GM12892 (cell line): Measurements from ENCODE around the gene LRRC31. TPM values are rescaled to one million over a fixed set of nuclear protein-coding genes. Genes with fewer than 3 reads are reported as not detected.

Experiments
- DNase-seq: peaks from one replicate; pipeline ENCODE4 v3.0.0; 2011; ENCODE audit not compliant: insufficient read length
- FAIRE-seq: peaks from 2 replicates; lab custom pipeline; 2011; peaks lifted over from hg19 to GRCh38; lab: Jason Lieb, UNC
- POLR2A ChIP-seq: IDR thresholded peaks from 2 replicates; pipeline ENCODE4 v1.6.1; 2011; ENCODE audit warnings: low read depth, low read length, control low read depth
- POLR2AphosphoS5 ChIP-seq: IDR thresholded peaks from 2 replicates; pipeline ENCODE4 v1.6.1; 2011; ENCODE audit warnings: low read depth, low read length, control low read depth
- TAF1 ChIP-seq: IDR thresholded peaks from 2 replicates; pipeline ENCODE4 v1.6.1; 2011; ENCODE audit warnings: low read depth, mild to moderate bottlenecking, control low read depth, low read length, borderline replicate concordance
- polyA plus RNA-seq: library from polyadenylated mRNA; unstranded; fragments of >200 nt; gene quantifications from one replicate; pipeline ENCODE4 v1.2.1, GENCODE V29; 2012; ENCODE audit warnings: missing spikeins, inconsistent platforms; ENCODE audit not compliant: missing spikeins

Gene LRRC31
- not detected for polyA plus RNA-seq

- DNase-seq (no peak), FAIRE-seq (no peak)
- TF ChIP-seq POLR2A: no peak
- TF ChIP-seq POLR2AphosphoS5: no peak
- TF ChIP-seq TAF1: no peak
These were observed at the start of gene LRRC31 for GRCh38 chr3:169869484-169870220. TSS of gene LRRC31 (minus strand) at chr3:169869935. CDS start at chr3:169869807, 128 bp downstream.

- FAIRE-seq (no peak), DNase-seq (no peak)
- no peak for TF ChIP-seq POLR2AphosphoS5
- no peak for TF ChIP-seq TAF1
- no peak for TF ChIP-seq POLR2A
These were observed 44.6 kb upstream of the LRRC31 start for GRCh38 chr3:169914321-169914720.

- TF ChIP-seq TAF1 (no peak), POLR2A (no peak), POLR2AphosphoS5 (no peak)
- DNase-seq (no peak), FAIRE-seq (no peak)
These were observed 43.6 kb upstream of the LRRC31 start for GRCh38 chr3:169913323-169913722.

- FAIRE-seq (no peak), DNase-seq (no peak)
- no peak for TF ChIP-seq POLR2AphosphoS5
- no peak for TF ChIP-seq POLR2A
- no peak for TF ChIP-seq TAF1
These were observed 41.5 kb upstream of the LRRC31 start, which contains the start of gene SAMD7 for GRCh38 chr3:169911272-169911671. TSS of gene SAMD7 (plus strand) at chr3:169911572. CDS start at chr3:169919499, 7,927 bp downstream.

- DNase-seq: no peak
- FAIRE-seq: no peak
- TF ChIP-seq POLR2A (no peak), TAF1 (no peak), POLR2AphosphoS5 (no peak)
These were observed 38.2 kb upstream of the LRRC31 start for GRCh38 chr3:169907944-169908343.

- DNase-seq (no peak), FAIRE-seq (no peak)
- TF ChIP-seq TAF1: no peak
- no peak for TF ChIP-seq POLR2AphosphoS5
- TF ChIP-seq POLR2A: no peak
These were observed 37.7 kb upstream of the LRRC31 start for GRCh38 chr3:169907476-169907875.

GRCh38 chr3:169905404-169905803 lies 35.7 kb upstream of the LRRC31 start:
- DNase-seq (no peak), FAIRE-seq (no peak)
- TF ChIP-seq POLR2AphosphoS5: no peak

- TF ChIP-seq TAF1 (no peak), POLR2A (no peak), POLR2AphosphoS5 (no peak)
- FAIRE-seq (no peak), DNase-seq (no peak)
These were observed 31.7 kb upstream of the LRRC31 start for GRCh38 chr3:169901453-169901852.

- TF ChIP-seq TAF1 (no peak), POLR2AphosphoS5 (no peak), POLR2A (no peak)
- FAIRE-seq: no peak
- no peak for DNase-seq
These were observed 27.5 kb upstream of the LRRC31 start for GRCh38 chr3:169897284-169897683.

- no peak for FAIRE-seq
- no peak for DNase-seq
- TF ChIP-seq POLR2A: no peak
These were observed 25.3 kb upstream of the LRRC31 start for GRCh38 chr3:169895072-169895471.

- FAIRE-seq: no peak
These were observed 24.4 kb upstream of the LRRC31 start for GRCh38 chr3:169894110-169894509.

GRCh38 chr3:169891886-169892285 lies 22.2 kb upstream of the LRRC31 start:
- TF ChIP-seq TAF1: no peak
- FAIRE-seq (no peak), DNase-seq (no peak)

More at GRCh38 chr3:169894110-169894509, 24.4 kb upstream of the LRRC31 start:
- TF ChIP-seq TAF1 (no peak), POLR2A (no peak), POLR2AphosphoS5 (no peak)
- no peak for DNase-seq

- FAIRE-seq (no peak), DNase-seq (no peak)
- TF ChIP-seq POLR2A: no peak
- no peak for TF ChIP-seq TAF1
- no peak for TF ChIP-seq POLR2AphosphoS5
These were observed 16.9 kb upstream of the LRRC31 start for GRCh38 chr3:169886671-169887070.
